PFSK-1 (cell line): ENCODE measurements around the gene B3GNT4.

Source experiments
- FOXP2 ChIP-seq: optimal IDR thresholded peaks from 2 replicates; pipeline ENCODE3; 2011; ENCODE audit warnings: borderline replicate concordance, control low read depth, inconsistent platforms; ENCODE audit not compliant: insufficient read depth; ENCODE audit errors: extremely low read length, extremely low read depth
- POLR2AphosphoS5 ChIP-seq: IDR thresholded peaks from 2 replicates; pipeline ENCODE4 v1.6.1; 2012; ENCODE audit warnings: low read depth, mild to moderate bottlenecking, control low read depth, low read length, moderate library complexity
- SIN3A ChIP-seq: IDR thresholded peaks from 2 replicates; pipeline ENCODE4 v1.6.1; 2012; ENCODE audit warnings: mild to moderate bottlenecking, low read length, moderate library complexity, borderline replicate concordance; ENCODE audit not compliant: insufficient read depth
- TAF1 ChIP-seq: IDR thresholded peaks from 2 replicates; pipeline ENCODE4 v1.6.1; 2012; ENCODE audit warnings: low read length, control low read depth, borderline replicate concordance; ENCODE audit not compliant: insufficient read depth

GRCh38 chr12:122244565-122245371, 41.3 kb downstream of the B3GNT4 start:
- TF ChIP-seq POLR2AphosphoS5 (no peak), TAF1 (no peak), SIN3A (no peak), FOXP2 (no peak)
